GM19193 (cell line): ENCODE measurements around the gene EDEM1.

Source experiments
- POLR2A ChIP-seq: IDR thresholded peaks from 4 replicates; pipeline ENCODE4 v1.6.1; 2011; ENCODE audit not compliant: insufficient read depth, insufficient read length; ENCODE audit errors: extremely low read depth

Gene EDEM1

DNA sequence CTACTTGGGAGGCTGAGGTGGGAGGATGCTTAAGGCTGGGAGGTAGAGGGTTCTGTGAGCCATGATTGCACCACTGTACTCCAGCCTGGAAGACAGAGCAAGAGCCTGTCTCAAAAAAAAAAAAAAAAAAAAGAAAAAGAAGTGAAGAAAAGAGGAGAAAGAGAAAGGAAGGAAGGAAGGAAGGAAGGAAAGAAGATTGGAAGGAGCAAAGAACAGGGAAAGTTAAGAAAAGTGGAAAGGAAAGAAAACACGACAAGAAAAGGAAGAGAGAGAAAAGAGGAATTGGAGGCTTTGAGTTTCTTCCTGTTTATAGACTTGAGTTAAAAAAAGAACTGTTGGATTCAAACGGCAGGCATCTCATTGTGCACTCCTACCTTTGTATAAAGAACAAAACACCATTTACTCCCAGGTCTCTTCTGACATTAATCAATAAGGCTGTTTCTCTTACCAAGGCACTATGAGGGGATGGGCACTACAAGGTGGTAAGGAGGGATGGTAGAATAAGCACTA lies 73.5 kb downstream of the EDEM1 start:
- TF ChIP-seq POLR2A, result no peak

GRCh38 chr3:5262507-5262906 lies 75.0 kb downstream of the EDEM1 start:
- TF ChIP-seq POLR2A, result no peak

- TF ChIP-seq POLR2A, result no peak
Measured at GRCh38 chr3:5264093-5264600, 76.6 kb downstream of the EDEM1 start.

- no peak for TF ChIP-seq POLR2A
Measured at GRCh38 chr3:5264896-5265770, 77.6 kb downstream of the EDEM1 start.

- no peak for TF ChIP-seq POLR2A
Measured at GRCh38 chr3:5267252-5267651, 79.7 kb downstream of the EDEM1 start.

GRCh38 chr3:5267889-5268288 lies 80.4 kb downstream of the EDEM1 start:
- TF ChIP-seq POLR2A, result no peak
